Mononuclear cell (primary cell): ENCODE measurements around the gene PLCG1. TPM values are rescaled to one million over a fixed set of nuclear protein-coding genes. Genes with fewer than 3 reads are reported as not detected.
"Not testable (repeated sequence)": the region's sequence is repeated elsewhere in the genome, so short reads cannot be mapped to it uniquely, and the experiment has no call there.

Source experiments
- H3K27me3 ChIP-seq: 2 replicates; pipeline ENCODE4 v1.6.0; 2011; ENCODE audit warnings: low read length, control low read depth; ENCODE audit not compliant: insufficient read depth
- H3K4me1 ChIP-seq: 2 replicates; pipeline ENCODE4 v1.5.1; 2011; ENCODE audit warnings: mild to moderate bottlenecking, low read length, control low read depth; ENCODE audit not compliant: insufficient read depth
- H3K4me3 ChIP-seq: 2 replicates; pipeline ENCODE4 v1.5.1; 2011; ENCODE audit warnings: mild to moderate bottlenecking, low read length, moderate library complexity
- H3K9me3 ChIP-seq: 2 replicates; pipeline ENCODE4 v1.5.1; 2011; ENCODE audit warnings: low read depth, mild to moderate bottlenecking, control low read depth, low read length
- total RNA-seq: library from RNA; depleted of rRNA; stranded (reverse); fragments of >200 nt; gene quantifications from one replicate; pipeline ENCODE4 v1.2.3, GENCODE V29; 2012

The PLCG1 gene
- total RNA-seq, 1 donor: 115 TPM

GRCh38 chr20:41118159-41118558 is 19.2 kb upstream of the PLCG1 start:
- H3K4me3 ChIP-seq, H3K4me1 ChIP-seq, H3K9me3 ChIP-seq, H3K27me3 ChIP-seq: not testable (repeated sequence)

DNA sequence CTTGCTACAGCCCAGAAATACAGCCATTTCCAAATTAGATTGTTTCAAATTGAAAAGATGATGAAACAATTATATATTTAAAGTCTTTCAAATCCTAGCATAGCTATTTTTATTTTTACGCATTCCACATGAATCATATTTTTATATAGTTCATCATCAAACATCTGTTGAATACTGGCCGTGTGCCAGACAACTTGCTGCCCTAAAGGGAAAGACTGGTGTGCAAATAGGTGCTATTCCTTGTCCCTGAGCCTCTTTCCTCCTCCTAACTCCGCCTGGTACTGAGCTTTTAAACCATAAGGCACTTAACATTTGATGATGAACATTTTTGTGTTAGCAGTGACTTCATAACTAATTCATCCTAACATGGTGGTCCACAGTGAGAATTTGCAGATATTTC is 18.7 kb upstream of the PLCG1 start:
- H3K4me3 ChIP-seq: no peak overlapping the region
- no peaks in the 10 kb centered on the region for H3K27me3 ChIP-seq
- no peaks in the 10 kb centered on the region for H3K4me1 ChIP-seq
- no peaks in the 10 kb centered on the region for H3K9me3 ChIP-seq

- Histone ChIP-seq H3K4me3 (no peak overlapping the region), H3K9me3 (no peaks in the 10 kb centered on the region), H3K27me3 (no peaks in the 10 kb centered on the region), H3K4me1 (no peaks in the 10 kb centered on the region)
Observed at GRCh38 chr20:41119614-41120561, 17.5 kb upstream of the PLCG1 start.

DNA sequence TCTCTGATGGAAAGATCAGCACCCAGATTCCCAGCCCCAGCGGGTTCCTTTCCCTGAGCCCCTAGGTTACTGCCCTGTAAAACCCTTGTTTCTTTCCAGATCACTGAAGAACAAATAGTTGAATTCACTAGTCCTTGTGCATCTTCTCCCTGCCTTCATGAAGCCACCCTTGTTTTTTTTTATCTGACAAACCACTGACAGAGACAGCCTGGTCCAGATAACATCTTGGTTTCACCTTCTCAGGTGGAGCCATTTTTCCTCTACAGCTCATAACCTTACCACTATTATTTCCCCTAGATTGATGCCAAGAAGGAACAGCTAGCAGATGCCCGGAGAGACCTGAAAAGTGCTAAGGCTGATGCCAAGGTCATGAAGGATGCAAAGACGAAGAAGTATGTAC is 15.9 kb upstream of the PLCG1 start:
- no peak overlapping the region for H3K4me3 ChIP-seq
- no peaks in the 10 kb centered on the region for H3K9me3 ChIP-seq
- H3K4me1 ChIP-seq: no peaks in the 10 kb centered on the region
- H3K27me3 ChIP-seq: no peaks in the 10 kb centered on the region

DNA sequence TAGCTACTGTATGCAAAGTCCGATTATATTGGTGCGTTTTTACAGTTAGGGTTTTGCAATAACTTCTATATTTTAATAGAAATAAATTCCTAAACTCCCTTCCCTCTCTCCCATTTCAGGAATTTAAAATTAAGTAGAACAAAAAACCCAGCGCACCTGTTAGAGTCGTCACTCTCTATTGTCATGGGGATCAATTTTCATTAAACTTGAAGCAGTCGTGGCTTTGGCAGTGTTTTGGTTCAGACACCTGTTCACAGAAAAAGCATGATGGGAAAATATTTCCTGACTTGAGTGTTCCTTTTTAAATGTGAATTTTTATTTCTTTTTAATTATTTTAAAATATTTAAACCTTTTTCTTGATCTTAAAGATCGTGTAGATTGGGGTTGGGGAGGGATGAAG is 13.7 kb upstream of the PLCG1 start:
- no peaks in the 10 kb centered on the region for H3K4me1 ChIP-seq
- H3K9me3 ChIP-seq: no peaks in the 10 kb centered on the region
- no peaks in the 10 kb centered on the region for H3K27me3 ChIP-seq
- no peak overlapping the region for H3K4me3 ChIP-seq

- H3K4me1 ChIP-seq: no peaks in the 10 kb centered on the region
- no peaks in the 10 kb centered on the region for H3K9me3 ChIP-seq
- H3K4me3 ChIP-seq: no peak overlapping the region
- H3K27me3 ChIP-seq: no peaks in the 10 kb centered on the region
Observed at GRCh38 chr20:41124451-41125094, 12.8 kb upstream of the PLCG1 start.

GRCh38 chr20:41125530-41126457 is 11.5 kb upstream of the PLCG1 start:
- H3K4me1 ChIP-seq: no peaks in the 10 kb centered on the region
- H3K27me3 ChIP-seq: no peaks in the 10 kb centered on the region
- H3K9me3 ChIP-seq: no peaks in the 10 kb centered on the region
- no peak overlapping the region for H3K4me3 ChIP-seq

- Histone ChIP-seq H3K27me3 (no peaks in the 10 kb centered on the region), H3K9me3 (no peaks in the 10 kb centered on the region)
Observed at GRCh38 chr20:41126719-41127118, 10.6 kb upstream of the PLCG1 start.

DNA sequence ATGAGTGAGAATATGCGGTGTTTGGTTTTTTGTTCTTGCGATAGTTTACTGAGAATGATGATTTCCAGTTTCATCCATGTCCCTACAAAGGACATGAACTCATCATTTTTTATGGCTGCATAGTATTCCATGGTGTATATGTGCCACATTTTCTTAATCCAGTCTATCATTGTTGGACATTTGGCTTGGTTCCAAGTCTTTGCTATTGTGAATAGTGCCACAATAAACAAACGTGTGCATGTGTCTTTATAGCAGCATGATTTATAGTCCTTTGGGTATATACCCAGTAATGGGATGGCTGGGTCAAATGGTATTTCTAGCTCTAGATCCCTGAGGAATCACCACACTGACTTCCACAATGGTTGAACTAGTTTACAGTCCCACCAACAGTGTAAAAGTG is 9.0 kb upstream of the PLCG1 start:
- not testable (repeated sequence) for H3K9me3 ChIP-seq, H3K4me3 ChIP-seq, H3K27me3 ChIP-seq, H3K4me1 ChIP-seq

More at GRCh38 chr20:41126719-41127118, 10.6 kb upstream of the PLCG1 start:
- Histone ChIP-seq H3K4me1 (no peaks in the 10 kb centered on the region), H3K4me3 (no peak overlapping the region)

- no peak overlapping the region for H3K4me3 ChIP-seq
- no peaks in the 10 kb centered on the region for H3K9me3 ChIP-seq
- peaks cover 11% of the 10 kb centered on the region for H3K4me1 ChIP-seq
- H3K27me3 ChIP-seq: no peaks in the 10 kb centered on the region
Observed at GRCh38 chr20:41131594-41132387, 5.6 kb upstream of the PLCG1 start.

DNA sequence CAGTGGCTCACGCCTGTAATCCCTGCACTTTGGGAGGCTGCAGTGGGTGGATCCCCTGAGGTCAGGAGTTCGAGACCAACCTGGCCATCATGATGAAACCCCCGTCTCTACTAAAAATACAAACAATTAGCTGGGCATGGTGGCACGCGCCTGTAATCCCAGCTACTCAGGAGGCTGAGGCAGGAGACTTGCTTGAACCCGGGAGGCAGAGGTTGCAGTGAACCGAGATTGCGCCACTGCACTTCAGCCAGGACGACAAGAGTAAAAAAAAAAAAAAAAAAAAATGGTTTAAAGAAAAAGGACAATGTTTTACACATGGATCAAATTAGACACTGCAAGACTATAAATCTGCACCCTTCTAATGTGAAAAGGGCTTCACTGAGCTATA is 5.0 kb upstream of the PLCG1 start:
- not testable (repeated sequence) for H3K9me3 ChIP-seq, H3K4me3 ChIP-seq, H3K27me3 ChIP-seq
- H3K4me1 ChIP-seq: peaks cover 11% of the 10 kb centered on the region

DNA sequence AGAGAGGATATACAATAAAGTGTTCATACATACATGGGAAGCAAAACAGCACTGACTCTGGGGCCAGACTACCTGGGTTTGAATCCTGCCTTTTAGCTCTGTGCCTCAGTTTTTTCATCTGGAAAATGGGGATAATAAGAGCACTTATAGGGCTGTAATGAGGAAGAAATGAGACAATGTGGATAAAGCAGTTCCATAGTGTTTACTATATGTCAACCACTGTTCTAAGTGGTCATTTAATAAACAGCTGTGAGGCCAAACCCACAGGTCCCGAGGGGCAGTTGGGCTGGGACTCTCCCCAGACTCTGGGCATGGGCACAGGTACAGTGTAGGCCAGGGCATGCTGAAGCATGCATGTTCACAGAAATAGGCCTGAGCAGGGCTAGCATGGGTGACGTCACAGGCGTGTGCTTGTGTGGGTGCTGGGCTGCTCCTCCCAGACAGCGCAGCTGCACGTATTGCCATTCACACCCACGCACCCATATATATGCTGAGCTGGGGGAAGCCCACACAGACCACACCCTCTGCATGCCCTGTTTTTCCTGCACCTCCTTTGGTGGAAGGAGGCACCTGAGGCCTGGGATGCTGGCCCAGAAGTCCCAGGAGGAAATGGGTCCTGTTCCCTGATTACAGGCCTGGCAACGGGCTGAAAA is 3.5 kb upstream of the PLCG1 start:
- Histone ChIP-seq H3K9me3 (no peaks in the 10 kb centered on the region), H3K27me3 (no peaks in the 10 kb centered on the region), H3K4me1 (peaks cover 18% of the 10 kb centered on the region), H3K4me3 (no peak overlapping the region)

GRCh38 chr20:41134362-41135186 is 2.8 kb upstream of the PLCG1 start:
- Histone ChIP-seq H3K4me3 (no peak overlapping the region), H3K9me3 (no peaks in the 10 kb centered on the region), H3K27me3 (no peaks in the 10 kb centered on the region), H3K4me1 (peaks cover 19% of the 10 kb centered on the region)
